Eye (tissue), 1 donor: Measurements from ENCODE around the gene FAU.
A peak's percentile ranks its signal among the peaks of the same experiment; 100 is the strongest.
"Not testable (repeated sequence)": the region's sequence is repeated elsewhere in the genome, so short reads cannot be mapped to it uniquely, and the experiment has no call there.

ENCODE experiments used
- DNase-seq: peaks from one replicate; pipeline ENCODE4 v3.0.0-alpha.2; 2015

Gene FAU

DNA sequence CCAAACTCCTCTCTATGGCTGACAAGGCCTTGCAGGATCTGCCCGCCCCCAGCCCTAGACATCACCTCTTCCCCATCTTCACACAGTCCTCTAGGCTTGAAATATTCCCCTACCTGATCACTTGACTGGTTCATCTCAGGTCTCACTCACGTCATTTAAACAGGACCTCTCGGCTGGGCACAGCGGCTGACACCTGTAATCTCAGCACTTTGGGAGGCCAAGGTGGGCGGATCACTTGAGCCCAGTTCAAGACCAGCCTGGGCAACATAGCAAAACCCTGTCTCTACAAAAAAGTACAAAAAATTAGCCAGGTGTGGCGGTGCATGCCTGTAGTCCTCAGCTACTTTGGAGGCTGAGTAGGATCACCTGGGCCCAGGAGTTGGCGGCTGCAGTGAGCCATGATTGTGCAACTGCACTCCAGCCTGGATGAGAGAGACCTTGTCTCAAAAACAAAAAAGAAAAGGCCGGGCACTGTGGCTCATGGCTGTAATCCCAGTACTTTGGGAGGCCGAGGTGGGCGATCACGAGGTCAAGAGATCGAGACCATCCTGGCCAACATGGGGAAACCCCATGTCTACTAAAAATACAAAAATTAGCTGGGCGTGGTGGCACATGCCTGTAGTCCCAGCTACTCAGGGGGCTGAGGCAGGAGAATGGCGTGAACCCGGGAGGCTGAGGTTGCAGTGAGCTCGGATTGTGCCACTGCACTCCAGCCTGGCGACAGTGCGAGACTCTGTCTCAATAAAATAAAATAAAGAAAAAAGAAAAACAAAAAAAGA lies 2.9 kb downstream of the FAU start:
- not testable (repeated sequence) for DNase-seq

DNA sequence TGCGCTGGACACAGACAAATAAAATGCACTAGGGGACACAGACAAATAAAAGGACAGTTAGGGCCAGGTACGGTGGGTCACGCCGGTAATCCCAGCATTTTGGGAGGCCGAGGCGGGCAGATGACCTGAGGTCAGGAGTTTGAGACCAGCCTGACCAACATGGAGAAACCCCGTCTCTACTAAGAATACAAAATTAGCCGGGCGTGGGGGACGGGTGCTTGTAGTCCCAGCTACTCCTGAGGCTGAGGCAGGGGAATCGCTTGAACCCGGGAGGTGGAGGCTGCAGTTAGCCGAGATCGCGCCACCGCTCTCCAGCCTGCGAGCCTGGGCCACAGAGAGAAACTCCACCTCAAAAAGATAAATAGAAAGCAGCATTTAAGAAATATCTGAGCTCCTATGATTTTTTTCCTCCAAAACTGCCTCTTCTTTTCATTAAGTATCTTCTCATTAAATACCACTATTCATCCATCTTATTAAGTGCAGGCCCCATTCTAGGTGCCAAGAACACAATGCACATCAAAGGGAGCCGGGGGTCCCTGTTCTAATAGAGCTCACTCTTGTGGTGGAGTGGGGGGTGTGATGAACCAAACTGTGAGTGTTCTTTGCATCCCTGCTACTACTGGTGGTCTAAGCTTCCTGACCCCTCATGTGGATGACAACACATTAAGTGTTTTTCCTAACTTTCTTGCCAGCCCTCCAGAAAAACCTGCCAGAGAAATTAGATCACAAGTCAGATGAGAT lies 3.7 kb downstream of the FAU start:
- no peak for DNase-seq

DNA sequence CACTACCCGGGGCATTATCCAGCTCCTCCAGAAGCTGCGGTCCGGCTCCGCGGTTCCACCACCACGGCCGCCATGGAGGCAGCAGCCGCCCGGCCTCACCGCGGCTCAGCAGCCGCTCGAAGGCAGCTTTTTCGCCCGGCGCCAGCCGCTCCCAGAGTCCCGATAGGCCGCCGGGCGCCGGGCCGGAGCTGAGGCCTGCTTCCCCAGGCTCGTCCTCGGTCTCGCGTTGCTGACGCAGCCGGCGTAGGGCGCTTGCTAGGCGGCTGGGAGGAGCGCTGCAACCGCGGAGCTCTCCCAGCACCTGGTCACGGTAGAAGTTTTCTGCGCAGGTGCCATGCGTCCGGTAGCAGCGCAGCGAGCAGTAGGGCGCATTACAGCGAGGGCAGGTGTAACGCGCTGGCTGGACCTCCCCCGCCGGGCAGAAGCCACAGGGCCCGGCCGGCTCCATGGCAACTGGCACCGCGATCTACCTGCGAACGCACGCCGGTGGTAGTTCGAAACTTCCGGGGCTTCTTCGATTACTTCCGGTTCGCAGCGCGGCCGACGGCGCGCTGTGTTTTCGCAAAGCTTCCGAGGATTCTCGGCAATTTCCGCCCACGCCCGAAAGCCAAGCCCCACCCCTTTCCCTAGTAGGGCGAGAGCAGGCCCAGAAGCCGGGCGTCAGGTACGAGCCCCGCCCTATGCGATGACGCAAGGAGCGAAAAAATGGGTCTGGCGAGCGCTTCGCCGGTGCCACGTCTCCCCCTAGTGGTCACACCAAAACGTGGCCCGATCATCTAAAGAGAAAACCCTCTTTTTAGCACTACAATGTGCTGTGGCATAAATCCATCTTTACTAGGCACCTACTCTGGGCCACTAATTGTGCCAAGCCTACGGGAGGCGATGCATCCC lies 4.5 kb downstream of the FAU start, which contains the start of gene ZNHIT2:
TSS of gene ZNHIT2 (minus strand) at position 496 of the 891 bp plus-strand sequence. CDS start at position 448, 48 bp downstream.
- DNase-seq, result peak; percentile 100

DNA sequence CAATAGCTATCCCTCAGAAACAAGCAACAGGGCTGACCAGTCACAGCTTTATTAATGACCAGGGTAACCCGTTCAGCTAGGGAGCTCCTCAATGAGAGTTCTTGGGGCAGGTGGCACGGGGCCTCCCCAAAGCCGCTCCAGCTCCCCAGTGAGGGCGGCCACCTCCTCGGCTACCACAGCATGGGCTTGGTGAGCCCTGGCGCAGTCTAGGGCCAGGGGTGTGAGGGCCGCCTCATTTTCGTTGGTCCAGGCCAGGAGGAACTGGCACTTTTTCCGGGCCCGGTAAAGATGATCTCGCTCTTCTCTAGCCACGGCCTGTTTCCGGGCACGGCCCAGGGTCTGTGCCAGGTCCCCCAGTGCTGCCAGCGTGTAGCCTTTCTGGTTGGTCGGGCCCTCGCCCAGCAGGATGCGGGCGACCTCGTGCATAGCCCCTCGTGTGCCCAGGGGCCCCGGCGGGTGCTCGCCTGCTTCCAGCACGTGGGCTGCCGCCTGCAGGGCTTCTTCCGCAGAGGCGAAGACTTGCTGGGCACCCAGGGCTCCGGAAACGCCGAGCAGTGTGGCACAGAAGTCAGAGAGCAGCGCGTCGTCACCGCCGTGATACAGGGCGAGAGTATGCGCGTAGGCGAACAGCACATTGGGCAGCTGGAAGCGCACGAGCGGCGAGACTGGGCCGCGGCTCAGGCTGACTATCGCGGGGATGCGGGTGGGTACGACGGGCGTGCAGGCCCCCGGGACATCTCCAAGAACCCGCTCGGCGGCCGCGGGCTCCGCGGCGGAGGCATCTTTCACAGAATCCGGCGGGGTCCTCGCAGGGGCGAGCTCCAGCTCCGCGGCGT lies 5.3 kb downstream of the FAU start:
- DNase-seq, result no peak

DNA sequence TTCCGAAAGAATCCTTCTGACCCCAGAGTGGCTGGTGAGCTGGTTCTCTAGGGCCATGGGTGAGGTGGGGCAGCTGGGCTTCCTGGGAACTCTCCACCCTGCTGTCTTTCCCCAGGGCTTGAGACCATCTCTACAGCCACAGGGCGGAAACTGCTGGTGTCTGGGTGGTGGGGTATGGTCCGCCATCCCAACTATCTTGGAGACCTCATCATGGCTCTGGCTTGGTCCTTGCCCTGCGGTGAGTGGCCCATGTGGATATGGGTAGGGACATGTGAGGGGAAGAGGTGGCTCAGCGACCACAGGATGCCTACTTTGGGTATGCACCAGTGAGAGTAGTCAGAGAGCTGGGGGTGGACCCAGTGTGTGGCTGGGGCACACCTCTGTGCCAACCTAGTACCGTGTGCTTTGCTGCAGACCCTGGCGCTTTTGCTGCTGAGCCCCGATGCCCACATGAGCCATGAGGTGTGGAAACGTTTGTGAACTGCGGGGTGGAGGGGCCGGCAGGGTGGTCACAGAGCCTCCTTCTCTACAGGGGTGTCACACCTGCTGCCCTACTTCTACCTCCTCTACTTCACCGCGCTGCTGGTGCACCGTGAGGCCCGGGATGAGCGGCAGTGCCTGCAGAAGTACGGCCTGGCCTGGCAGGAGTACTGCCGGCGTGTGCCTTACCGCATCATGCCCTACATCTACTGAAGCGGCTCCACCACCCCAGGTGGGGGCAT lies 6.4 kb downstream of the FAU start:
- DNase-seq, result no peak

DNA sequence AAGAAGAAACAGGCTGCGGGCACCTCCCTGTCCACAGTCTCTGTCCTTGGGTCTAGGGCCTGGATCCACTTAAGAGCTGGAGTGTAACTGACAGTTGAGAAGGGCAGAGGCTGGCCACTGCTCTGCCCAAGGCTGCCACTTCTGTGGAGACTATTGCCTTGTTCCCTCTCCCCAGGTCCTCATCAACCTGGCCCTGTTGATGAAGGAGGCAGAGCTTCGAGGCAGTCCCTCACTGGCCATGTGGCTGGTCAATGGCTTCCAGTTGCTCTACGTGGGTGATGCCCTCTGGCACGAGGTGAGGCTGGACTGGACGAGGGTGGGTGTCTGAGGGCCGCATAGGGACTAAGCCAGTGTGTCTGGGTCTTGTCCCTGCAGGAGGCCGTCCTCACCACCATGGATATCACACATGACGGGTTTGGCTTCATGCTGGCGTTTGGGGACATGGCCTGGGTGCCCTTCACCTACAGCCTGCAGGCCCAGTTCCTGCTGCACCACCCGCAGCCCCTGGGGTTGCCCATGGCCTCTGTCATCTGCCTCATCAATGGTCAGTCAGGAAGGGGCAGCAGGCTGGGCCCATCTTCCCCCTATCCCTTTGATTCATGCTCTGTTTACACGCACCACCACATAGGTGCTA lies 7.3 kb downstream of the FAU start:
- no peak for DNase-seq

DNA sequence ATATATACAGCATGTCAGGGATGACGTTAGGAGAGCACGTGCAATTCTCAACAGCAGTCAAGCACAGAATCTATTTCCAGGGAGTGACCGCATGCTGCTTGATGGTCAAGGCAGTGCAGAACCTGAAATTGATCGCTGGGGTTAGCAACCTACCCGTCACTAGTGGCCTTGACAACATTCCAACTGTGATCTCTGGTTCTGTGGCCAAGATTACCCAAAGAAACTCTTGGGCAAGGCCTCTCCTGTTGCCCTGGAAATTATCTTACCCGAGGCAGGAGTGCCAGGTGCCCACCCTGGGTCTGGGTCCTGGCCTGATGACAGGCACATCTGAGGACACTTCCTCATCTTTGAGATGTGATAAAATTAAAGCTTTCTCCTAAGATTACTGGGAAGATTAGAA lies 8.1 kb downstream of the FAU start:
- DNase-seq, result no peak

DNA sequence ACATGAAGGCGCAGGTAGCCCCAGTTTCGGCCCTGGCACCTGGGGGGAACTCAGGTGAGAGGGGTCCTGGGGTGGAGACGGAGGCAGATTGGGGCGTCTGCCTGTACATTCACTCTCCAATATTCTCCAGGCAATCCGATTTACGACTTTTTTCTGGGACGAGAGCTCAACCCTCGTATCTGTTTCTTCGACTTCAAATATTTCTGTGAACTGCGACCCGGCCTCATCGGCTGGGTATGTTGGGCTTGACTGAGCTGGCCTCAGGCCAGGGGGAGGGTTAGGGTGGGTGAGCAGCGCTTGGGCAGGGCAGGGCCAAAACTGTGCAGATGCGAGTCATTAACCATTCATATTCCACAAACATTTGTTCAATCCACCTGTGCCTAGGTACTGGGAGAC lies 8.6 kb downstream of the FAU start:
- DNase-seq, result no peak

DNA sequence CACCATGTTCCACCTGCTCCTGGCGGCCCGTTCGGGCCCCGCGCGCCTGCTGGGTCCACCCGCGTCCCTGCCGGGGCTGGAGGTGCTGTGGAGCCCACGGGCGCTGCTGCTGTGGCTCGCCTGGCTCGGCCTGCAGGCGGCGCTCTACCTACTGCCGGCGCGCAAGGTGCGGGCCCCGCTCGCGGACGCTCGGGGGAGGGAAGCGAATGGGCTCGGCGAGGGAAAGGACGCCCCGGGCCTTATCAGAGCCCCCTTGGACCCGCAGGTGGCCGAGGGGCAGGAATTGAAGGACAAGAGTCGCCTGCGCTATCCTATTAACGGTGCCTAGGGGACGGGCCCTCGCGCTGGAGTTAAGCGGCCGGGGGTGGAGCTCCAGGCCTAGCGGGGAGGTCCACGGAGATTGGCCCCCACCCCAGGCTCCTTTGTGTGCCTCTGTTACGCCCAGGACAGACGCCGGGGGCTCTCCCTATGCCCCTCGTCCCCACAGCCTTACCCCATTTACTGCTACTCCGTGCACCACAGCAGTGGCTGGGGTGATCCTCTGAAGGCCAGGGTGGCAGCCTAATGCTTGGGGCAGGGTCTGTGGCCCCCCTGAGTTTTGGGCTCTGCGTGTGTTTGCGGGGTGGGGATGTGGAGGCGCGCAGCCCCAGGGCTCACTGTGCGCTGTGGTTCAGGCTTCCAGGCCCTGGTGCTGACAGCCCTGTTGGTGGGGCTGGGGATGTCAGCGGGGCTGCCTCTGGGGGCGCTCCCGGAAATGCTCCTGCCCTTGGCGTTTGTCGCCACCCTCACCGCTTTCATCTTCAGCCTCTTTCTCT lies 9.2 kb downstream of the FAU start:
- peak; percentile 82 for DNase-seq

DNA sequence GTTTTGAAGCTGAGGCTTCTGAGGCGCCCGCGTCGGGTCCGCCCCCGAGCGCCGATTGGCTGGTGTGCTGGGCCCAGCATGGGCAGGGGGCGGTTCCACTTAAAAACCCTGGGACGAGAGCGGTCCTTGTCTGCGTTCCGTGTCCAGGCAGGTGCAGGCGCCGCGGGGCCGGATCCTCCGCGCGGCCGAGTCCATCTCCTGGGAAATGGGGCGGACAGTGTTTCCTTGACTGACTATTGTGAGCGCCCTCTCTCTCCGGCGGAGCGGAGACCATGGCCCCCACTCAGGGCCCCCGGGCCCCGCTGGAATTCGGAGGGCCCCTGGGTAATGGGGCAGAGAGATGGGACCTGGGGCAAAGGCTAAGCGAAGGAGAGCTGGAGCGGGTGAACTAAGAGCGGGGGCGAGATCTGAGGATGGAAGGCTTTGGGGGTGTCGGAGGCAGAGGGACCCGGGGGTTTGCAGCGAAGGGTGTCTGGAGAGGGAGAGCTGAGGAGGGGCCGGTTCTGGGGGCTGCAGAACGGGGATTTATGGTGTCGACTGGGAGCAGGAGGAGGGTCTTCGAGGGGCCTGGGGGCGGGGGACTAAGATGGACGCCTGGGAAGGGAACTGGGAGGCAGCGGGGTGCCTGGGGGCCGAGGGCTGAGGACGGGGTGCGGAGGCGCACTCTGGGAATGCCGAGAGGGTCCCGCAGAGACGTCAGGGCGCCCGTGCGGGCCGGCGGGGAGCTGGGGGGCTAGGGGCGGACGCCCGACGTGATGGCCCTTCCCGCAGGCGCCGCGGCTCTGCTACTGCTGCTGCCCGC lies 10.0 kb downstream of the FAU start, which contains the start of gene TM7SF2:
TSS of gene TM7SF2 (plus strand) at position 129 of the 802 bp plus-strand sequence. CDS start at position 273, 144 bp downstream.
- peak; percentile 97 for DNase-seq

DNA sequence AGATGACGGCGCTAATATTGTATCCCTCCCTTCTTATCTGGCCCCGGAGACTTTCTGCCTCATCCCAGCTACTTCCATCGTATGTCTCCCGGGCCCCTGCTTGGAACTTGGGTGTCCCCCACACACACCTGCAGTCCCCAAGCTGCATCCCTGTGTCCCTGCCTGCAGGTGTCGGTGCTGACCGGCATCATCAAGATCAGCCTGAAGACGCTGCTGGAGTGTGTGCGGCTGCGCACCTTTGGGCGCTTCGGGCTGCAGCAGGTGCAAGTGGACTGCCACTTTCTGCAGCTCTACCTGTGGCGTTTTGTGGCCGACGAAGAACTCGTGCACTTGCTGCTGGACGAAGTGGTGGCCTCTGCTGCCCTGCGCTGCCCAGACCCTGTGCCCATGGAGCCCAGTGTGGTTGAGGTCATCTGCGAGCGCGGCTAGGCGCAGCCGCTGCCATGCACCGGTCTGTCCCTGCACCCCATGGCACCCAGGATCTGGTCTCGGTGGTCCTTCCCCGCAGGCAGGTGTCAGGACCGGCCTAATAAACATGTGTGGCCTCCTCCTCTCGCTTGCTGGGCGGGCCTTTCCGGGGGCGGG lies 10.7 kb downstream of the FAU start:
- no peak for DNase-seq

DNA sequence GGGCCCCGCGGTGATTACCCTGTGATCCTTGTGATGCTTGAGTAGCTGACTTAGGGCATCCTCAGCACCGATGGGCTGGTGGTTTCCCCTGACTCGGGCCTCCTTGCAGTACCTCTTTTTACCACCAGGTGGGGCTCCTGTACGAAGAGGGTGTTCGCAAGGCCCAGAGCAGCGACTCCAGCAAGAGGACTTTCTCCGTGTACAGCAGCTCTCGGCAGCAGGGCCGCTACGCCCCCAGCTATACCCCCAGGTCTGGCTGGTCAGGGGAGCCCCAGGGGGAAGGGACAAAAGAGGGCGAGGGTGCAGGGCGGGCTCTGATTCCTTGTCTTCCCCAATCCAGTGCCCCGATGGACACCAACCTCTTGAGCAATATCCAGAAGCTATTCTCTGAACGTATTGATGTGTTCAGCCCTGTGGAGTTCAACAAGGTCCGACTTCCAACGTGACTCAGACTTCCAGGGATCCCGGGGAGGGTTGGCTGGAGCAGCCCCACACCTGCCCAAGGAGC lies 11.5 kb downstream of the FAU start:
- DNase-seq, result peak; percentile 97

DNA sequence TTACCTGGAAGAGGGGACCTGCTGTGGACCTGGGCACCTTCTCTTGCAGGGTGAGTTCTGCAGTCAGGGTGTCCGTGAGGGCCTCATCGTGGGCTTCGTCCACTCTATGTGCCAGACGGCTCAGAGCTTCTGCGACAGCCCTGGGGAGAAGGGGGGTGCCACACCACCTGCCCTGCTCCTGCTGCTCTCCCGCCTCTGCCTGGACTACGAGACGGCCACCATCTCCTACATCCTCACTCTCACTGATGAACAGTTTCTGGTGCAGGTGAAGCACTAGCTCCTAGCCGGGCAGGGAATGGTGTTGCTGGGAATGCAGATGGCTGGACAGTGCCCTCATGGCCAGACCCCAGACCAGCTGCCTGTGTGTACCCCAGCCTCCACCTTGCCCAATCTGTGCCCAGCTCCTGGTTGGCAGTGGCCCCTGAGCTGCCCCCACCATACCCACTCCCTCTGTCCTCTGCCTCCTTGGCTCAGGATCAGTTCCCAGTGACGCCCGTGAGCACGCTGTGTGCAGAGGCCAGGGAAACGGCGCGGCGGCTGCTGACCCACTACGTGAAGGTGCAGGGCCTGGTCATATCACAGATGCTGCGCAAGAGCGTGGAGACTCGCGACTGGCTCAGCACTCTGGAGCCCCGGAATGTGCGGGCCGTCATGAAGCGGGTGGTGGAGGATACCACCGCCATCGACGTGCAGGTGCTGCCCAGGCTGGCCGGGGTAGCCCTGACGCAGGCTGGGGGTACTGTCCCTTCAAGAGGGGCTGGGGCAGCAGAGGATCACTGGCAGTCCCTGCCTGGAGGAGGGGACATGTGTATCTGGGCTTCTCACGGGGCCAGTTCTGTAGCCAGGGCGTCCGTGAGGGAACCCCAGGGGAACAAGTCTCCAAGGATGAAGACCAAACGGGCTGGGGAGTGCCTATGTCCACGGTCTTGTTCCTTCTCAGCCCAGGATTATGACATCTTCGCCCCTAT lies 12.4 kb downstream of the FAU start:
- no peak for DNase-seq

DNA sequence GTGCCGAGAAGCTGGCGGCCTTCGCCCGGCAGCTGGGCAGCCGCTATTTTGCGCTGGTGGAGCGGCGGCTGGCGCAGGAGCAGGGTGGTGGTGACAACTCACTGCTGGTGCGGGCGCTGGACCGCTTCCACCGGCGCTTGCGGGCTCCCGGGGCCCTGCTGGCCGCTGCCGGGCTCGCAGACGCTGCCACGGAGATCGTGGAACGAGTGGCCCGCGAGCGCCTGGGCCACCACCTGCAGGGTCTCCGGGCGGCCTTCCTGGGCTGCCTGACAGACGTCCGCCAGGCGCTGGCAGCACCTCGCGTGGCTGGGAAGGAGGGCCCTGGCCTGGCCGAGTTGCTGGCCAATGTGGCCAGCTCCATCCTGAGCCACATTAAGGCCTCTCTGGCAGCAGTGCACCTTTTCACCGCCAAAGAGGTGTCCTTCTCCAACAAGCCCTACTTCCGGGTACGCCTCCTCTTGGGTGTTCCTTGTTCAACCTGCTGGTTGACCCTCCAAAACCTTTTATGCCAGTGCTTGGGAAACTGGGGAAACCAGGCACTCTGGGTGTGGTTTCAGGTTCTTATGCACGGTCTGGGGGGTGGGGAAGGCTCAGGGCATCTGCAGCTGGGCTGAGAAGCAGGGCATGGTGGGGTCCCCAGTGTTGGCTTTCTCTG lies 13.3 kb downstream of the FAU start:
- no peak for DNase-seq

DNA sequence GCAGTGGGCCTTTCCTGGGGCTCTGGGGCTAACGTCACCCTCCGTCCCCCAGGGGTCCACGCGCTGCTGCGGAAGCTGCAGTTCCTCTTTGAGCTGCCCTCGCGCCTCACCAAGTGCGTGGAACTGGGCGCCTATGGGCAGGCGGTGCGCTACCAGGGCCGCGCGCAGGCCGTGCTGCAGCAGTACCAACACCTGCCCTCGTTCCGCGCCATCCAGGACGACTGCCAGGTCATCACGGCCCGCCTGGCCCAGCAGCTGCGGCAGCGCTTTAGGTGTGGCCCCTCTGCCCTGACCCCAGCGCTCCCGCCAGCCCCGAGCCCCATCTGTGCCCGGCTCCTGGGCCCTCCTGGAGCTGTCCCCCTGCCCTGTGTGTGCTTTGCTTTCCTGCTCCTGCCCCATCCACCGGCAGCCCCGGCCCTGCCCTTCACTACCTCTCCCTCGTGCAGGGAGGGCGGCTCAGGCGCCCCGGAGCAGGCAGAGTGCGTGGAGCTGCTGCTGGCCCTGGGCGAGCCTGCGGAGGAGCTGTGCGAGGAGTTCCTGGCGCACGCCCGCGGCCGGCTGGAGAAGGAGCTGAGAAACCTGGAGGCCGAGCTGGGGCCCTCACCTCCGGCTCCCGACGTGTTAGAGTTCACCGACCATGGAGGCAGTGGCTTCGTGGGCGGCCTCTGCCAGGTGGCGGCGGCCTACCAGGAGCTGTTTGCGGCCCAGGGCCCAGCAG lies 14.0 kb downstream of the FAU start:
- no peak for DNase-seq

DNA sequence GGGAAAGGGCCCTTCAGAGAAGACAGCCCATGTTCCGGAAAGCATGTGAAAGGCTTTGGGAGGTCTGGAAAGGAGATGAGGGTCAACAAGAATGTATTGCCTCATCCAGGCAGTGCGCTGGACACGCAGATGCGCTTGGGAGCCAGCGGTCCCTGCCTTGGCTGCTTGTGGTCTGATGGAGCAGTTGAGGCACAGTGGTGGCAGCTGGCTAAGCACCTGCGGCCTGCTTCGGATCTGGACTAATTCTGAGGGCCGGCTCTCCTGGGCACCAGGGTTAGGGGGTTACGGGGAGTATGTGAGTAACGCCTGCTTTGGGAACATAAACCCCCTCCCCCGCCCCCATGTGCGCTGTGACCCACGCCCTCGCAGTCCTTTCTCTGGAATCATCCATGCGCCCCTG lies 14.9 kb downstream of the FAU start:
- DNase-seq, result no peak
